WTC11 (cell line): ENCODE data around the gene SRXN1.
"Not testable (repeated sequence)": the region's sequence is repeated elsewhere in the genome, so short reads cannot be mapped to it uniquely, and the experiment has no call there.

ENCODE experiments used
- CREM ChIP-seq: sonication (generic); formaldehyde crosslinking; IDR thresholded peaks from 2 replicates; pipeline ENCODE4 v1.8.1; 2022; ENCODE audit warnings: mild to moderate bottlenecking, missing genetic modification reagents, moderate library complexity
- ETV6 ChIP-seq: sonication (generic); formaldehyde crosslinking; IDR thresholded peaks from 2 replicates; pipeline ENCODE4 v1.8.1; 2022; ENCODE audit warnings: mild to moderate bottlenecking, missing genetic modification reagents
- FOXK1 ChIP-seq: sonication (generic); formaldehyde crosslinking; IDR thresholded peaks from 2 replicates; pipeline ENCODE4 v1.8.0; 2022; ENCODE audit warnings: mild to moderate bottlenecking, moderate library complexity, missing genetic modification reagents
- TF ChIP-seq, protein P1 (sequence below): sonication (generic); formaldehyde crosslinking; IDR thresholded peaks from 2 replicates; pipeline ENCODE4 v1.8.1; 2023; ENCODE audit warnings: mild to moderate bottlenecking, missing genetic modification reagents, borderline replicate concordance
- TF ChIP-seq, protein P2 (sequence below): sonication (generic); formaldehyde crosslinking; IDR thresholded peaks from 2 replicates; pipeline ENCODE4 v1.8.1; 2022; ENCODE audit warnings: mild to moderate bottlenecking, moderate library complexity, missing genetic modification reagents
- TF ChIP-seq, protein P3 (sequence below): sonication (generic); formaldehyde crosslinking; IDR thresholded peaks from 2 replicates; pipeline ENCODE4 v1.8.1; 2023; ENCODE audit warnings: mild to moderate bottlenecking, missing genetic modification reagents, moderate library complexity
- TF ChIP-seq, protein P4 (sequence below): fragments of 200-600 bp; IDR thresholded peaks from 2 replicates; pipeline ENCODE4 v1.8.0; 2022; ENCODE audit warnings: antibody characterized with exemption

DNA sequence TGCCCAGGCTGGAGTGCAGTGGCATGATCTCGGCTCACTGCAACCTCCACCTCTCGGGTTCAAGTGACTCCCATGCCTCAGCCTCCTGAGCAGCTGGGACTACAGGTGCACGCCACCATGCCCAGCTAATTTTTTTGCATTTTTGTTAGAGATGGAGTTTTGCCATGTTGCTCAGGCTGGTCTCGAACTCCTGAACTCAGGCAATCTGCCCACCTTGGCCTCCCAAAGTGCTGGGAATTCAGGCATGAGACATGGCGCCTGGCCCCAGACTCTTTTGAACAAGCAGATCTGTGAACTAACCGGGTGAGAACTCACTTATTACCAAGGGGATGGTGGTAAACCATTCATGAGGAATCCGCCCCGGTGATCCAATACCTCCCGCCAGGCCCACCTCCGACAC is 40.8 kb upstream of the SRXN1 start:
- not testable (repeated sequence) for TF ChIP-seq FOXK1, ETV6, CREM (CRISPR knock-in tag)
- TF ChIP-seq, protein P1, sequence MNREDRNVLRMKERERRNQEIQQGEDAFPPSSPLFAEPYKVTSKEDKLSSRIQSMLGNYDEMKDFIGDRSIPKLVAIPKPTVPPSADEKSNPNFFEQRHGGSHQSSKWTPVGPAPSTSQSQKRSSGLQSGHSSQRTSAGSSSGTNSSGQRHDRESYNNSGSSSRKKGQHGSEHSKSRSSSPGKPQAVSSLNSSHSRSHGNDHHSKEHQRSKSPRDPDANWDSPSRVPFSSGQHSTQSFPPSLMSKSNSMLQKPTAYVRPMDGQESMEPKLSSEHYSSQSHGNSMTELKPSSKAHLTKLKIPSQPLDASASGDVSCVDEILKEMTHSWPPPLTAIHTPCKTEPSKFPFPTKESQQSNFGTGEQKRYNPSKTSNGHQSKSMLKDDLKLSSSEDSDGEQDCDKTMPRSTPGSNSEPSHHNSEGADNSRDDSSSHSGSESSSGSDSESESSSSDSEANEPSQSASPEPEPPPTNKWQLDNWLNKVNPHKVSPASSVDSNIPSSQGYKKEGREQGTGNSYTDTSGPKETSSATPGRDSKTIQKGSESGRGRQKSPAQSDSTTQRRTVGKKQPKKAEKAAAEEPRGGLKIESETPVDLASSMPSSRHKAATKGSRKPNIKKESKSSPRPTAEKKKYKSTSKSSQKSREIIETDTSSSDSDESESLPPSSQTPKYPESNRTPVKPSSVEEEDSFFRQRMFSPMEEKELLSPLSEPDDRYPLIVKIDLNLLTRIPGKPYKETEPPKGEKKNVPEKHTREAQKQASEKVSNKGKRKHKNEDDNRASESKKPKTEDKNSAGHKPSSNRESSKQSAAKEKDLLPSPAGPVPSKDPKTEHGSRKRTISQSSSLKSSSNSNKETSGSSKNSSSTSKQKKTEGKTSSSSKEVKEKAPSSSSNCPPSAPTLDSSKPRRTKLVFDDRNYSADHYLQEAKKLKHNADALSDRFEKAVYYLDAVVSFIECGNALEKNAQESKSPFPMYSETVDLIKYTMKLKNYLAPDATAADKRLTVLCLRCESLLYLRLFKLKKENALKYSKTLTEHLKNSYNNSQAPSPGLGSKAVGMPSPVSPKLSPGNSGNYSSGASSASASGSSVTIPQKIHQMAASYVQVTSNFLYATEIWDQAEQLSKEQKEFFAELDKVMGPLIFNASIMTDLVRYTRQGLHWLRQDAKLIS (CRISPR knock-in tag), result not testable (repeated sequence)
- TF ChIP-seq, protein P2, sequence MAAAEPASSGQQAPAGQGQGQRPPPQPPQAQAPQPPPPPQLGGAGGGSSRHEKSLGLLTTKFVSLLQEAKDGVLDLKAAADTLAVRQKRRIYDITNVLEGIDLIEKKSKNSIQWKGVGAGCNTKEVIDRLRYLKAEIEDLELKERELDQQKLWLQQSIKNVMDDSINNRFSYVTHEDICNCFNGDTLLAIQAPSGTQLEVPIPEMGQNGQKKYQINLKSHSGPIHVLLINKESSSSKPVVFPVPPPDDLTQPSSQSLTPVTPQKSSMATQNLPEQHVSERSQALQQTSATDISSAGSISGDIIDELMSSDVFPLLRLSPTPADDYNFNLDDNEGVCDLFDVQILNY (CRISPR knock-in tag), result not testable (repeated sequence)
- TF ChIP-seq, protein P3, sequence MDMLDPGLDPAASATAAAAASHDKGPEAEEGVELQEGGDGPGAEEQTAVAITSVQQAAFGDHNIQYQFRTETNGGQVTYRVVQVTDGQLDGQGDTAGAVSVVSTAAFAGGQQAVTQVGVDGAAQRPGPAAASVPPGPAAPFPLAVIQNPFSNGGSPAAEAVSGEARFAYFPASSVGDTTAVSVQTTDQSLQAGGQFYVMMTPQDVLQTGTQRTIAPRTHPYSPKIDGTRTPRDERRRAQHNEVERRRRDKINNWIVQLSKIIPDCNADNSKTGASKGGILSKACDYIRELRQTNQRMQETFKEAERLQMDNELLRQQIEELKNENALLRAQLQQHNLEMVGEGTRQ (CRISPR knock-in tag), result not testable (repeated sequence)
- TF ChIP-seq, protein P4, sequence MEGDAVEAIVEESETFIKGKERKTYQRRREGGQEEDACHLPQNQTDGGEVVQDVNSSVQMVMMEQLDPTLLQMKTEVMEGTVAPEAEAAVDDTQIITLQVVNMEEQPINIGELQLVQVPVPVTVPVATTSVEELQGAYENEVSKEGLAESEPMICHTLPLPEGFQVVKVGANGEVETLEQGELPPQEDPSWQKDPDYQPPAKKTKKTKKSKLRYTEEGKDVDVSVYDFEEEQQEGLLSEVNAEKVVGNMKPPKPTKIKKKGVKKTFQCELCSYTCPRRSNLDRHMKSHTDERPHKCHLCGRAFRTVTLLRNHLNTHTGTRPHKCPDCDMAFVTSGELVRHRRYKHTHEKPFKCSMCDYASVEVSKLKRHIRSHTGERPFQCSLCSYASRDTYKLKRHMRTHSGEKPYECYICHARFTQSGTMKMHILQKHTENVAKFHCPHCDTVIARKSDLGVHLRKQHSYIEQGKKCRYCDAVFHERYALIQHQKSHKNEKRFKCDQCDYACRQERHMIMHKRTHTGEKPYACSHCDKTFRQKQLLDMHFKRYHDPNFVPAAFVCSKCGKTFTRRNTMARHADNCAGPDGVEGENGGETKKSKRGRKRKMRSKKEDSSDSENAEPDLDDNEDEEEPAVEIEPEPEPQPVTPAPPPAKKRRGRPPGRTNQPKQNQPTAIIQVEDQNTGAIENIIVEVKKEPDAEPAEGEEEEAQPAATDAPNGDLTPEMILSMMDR, result not testable (repeated sequence)
